ENCODE data around the gene TMEM150B.

- TF ChIP-seq CTCF (IDR thresholded peaks at IDR 0.05) (no peak), EZH2phosphoT487 (IDR thresholded peaks at IDR 0.05) (no peak)
These were observed 58.3 kb downstream of the TMEM150B start for GRCh38 chr19:55266840-55267239.
